Progenitor cell of endocrine pancreas (in vitro differentiated cells): ENCODE results near the gene YBEY. TPM values are rescaled to one million over a fixed set of nuclear protein-coding genes. Genes with fewer than 3 reads are reported as not detected.

Experiments used
- DNase-seq: peaks from one replicate; pipeline ENCODE4 v3.0.0; 2021; ENCODE audit warnings: low spot score; ENCODE audit not compliant: unreplicated experiment
- H3K27ac Mint-ChIP-seq: 2 replicates; pipeline ENCODE4 v1.8.0; 2021; ENCODE audit warnings: mild to moderate bottlenecking, moderate library complexity, mixed read lengths
- H3K27me3 Mint-ChIP-seq: 2 replicates; pipeline ENCODE4 v1.8.0; 2021; ENCODE audit warnings: mixed read lengths
- H3K36me3 Mint-ChIP-seq: 2 replicates; pipeline ENCODE4 v1.8.0; 2022; ENCODE audit warnings: mixed read lengths; ENCODE audit not compliant: insufficient read depth
- H3K4me1 Mint-ChIP-seq: 2 replicates; pipeline ENCODE4 v1.8.0; 2021; ENCODE audit warnings: low read depth, mixed read lengths
- H3K4me3 Mint-ChIP-seq: 2 replicates; pipeline ENCODE4 v1.8.0; 2021; ENCODE audit warnings: low read depth, mild to moderate bottlenecking, moderate library complexity, mixed read lengths
- H3K9me3 Mint-ChIP-seq: 2 replicates; pipeline ENCODE4 v1.8.0; 2021; ENCODE audit warnings: low read depth, mixed read lengths
- CTCF ChIP-seq: fragments of 200-600 bp; sonication (generic); IDR thresholded peaks from one replicate; pipeline ENCODE4 v1.5.0; 2021; ENCODE audit warnings: antibody characterized with exemption, mild to moderate bottlenecking; ENCODE audit not compliant: unreplicated experiment
- total RNA-seq: library from RNA; stranded (reverse); gene quantifications from 2 replicates; pipeline ENCODE4 v1.2.1, GENCODE V29; 2021

Gene YBEY
- total RNA-seq, 1 donor from 2014 or later: 20.9 TPM

- Mint-ChIP-seq H3K27ac (no peak overlapping the region), H3K27me3 (no peaks in the 10 kb centered on the region), H3K4me3 (no peak overlapping the region), H3K9me3 (no peaks in the 10 kb centered on the region), H3K36me3 (peaks cover 13% of the 10 kb centered on the region), H3K4me1 (peaks cover 11% of the 10 kb centered on the region)
- TF ChIP-seq CTCF: no peak
- DNase-seq: no peak
Measured at GRCh38 chr21:46329796-46330195, 43.7 kb downstream of the YBEY start.

- Mint-ChIP-seq H3K4me3 (no peak overlapping the region), H3K9me3 (no peaks in the 10 kb centered on the region), H3K36me3 (peaks cover 23% of the 10 kb centered on the region), H3K27ac (no peak overlapping the region), H3K4me1 (no peaks in the 10 kb centered on the region), H3K27me3 (no peaks in the 10 kb centered on the region)
- no peak for TF ChIP-seq CTCF
- DNase-seq: no peak
Measured at GRCh38 chr21:46334351-46335140, 48.4 kb downstream of the YBEY start.

GRCh38 chr21:46336603-46337002 is 50.5 kb downstream of the YBEY start:
- TF ChIP-seq CTCF: no peak
- no peaks in the 10 kb centered on the region for H3K27me3 Mint-ChIP-seq
- peaks cover 28% of the 10 kb centered on the region for H3K36me3 Mint-ChIP-seq
- no peak overlapping the region for H3K4me3 Mint-ChIP-seq
- DNase-seq: no peak
- no peaks in the 10 kb centered on the region for H3K4me1 Mint-ChIP-seq
- no peak overlapping the region for H3K27ac Mint-ChIP-seq
- no peaks in the 10 kb centered on the region for H3K9me3 Mint-ChIP-seq

- no peaks in the 10 kb centered on the region for H3K4me1 Mint-ChIP-seq
- H3K27ac Mint-ChIP-seq: no peak overlapping the region
- H3K36me3 Mint-ChIP-seq: peaks cover 26% of the 10 kb centered on the region
- no peak for TF ChIP-seq CTCF
- H3K4me3 Mint-ChIP-seq: no peak overlapping the region
- H3K9me3 Mint-ChIP-seq: no peaks in the 10 kb centered on the region
- H3K27me3 Mint-ChIP-seq: no peaks in the 10 kb centered on the region
- no peak for DNase-seq
Measured at GRCh38 chr21:46340998-46341397, 54.9 kb downstream of the YBEY start.

GRCh38 chr21:46344219-46344915 is 58.2 kb downstream of the YBEY start:
- Mint-ChIP-seq H3K4me3 (no peak overlapping the region), H3K27ac (no peak overlapping the region), H3K27me3 (no peaks in the 10 kb centered on the region), H3K9me3 (no peaks in the 10 kb centered on the region), H3K4me1 (no peaks in the 10 kb centered on the region), H3K36me3 (peaks cover 18% of the 10 kb centered on the region)
- DNase-seq: no peak
- no peak for TF ChIP-seq CTCF
